K562 (cell line): ENCODE measurements around the gene CSF1. TPM values are rescaled to one million over a fixed set of nuclear protein-coding genes. Genes with fewer than 3 reads are reported as not detected.

Experiments used
- ATAC-seq: fragments of 200-7000 bp; cut with Tn5 transposase; 3 replicates; pipeline ENCODE4 v1.9.1; 2020; ENCODE audit warnings: moderate library complexity
- BruUV-seq: library from RNA; stranded (reverse); fragments of 400-500 nt; replicated peaks from 2 replicates; lab custom pipeline; 2021; lab: Mats Ljungman, UMichigan
- CTCF ChIA-PET: fragments of 300-600 bp; formaldehyde crosslinking; extraction: SDS; loops from one replicate; lab custom pipeline; 2021; ENCODE audit warnings: low intra/inter-chr PET ratio; lab: Yijun Ruan, JAX
- POLR2A ChIA-PET: fragments of 300-600, 350-650 bp; sonication (Branson Sonifier 250); formaldehyde crosslinking; extraction: SDS; loops from one replicate; lab custom pipeline; 2021; ENCODE audit warnings: antibody characterized with exemption, inconsistent platforms; lab: Yijun Ruan, JAX
- DNase-seq, 4 experiments: peaks; one replicate each; pipeline versions ENCODE4 v3.0.0 to v3.0.0-alpha.2; 2011 to 2018; ENCODE audit warnings: low spot score in 3 of 4, mixed read lengths in 3 of 4; ENCODE audit errors: extremely low read depth in 1 of 4
- FAIRE-seq: peaks from 2 replicates; lab custom pipeline; 2011; peaks lifted over from hg19 to GRCh38; lab: Jason Lieb, UNC
- H2AFZ ChIP-seq: 2 replicates; pipeline ENCODE4 v1.6.0; 2011; ENCODE audit warnings: low read depth, low read length, control low read depth, inconsistent platforms
- H3K27ac ChIP-seq: fragments of 200-600 bp; 3 replicates; pipeline ENCODE4 v1.8.0; 2011; ENCODE audit warnings: low read depth, mild to moderate bottlenecking, control low read depth, inconsistent platforms, low read length, moderate library complexity, mixed read lengths; ENCODE audit errors: extremely low read depth
- H3K27me3 ChIP-seq, 2 experiments: fragments of 300-600 bp in 1 of 2; 2 replicates in 1 of 2; 3 replicates in 1 of 2; pipeline versions ENCODE4 v1.6.0 to v1.8.0; 2011; ENCODE audit warnings: inconsistent platforms in 2 of 2, low read length in 2 of 2, mild to moderate bottlenecking in 1 of 2, mixed read lengths in 1 of 2, moderate library complexity in 1 of 2; ENCODE audit not compliant: control insufficient read depth in 2 of 2, insufficient read depth in 2 of 2
- H3K36me3 ChIP-seq: fragments of 300-600 bp; 3 replicates; pipeline ENCODE4 v1.8.0; 2011; ENCODE audit warnings: mild to moderate bottlenecking, low read length, inconsistent platforms; ENCODE audit not compliant: control insufficient read depth, insufficient read depth
- H3K4me1 ChIP-seq, 2 experiments: fragments of 200-600 bp in 1 of 2; replicated peaks in 1 of 2; 2 replicates in 1 of 2; 3 replicates in 1 of 2; pipeline versions ENCODE4 v1.5.1 to v1.8.0; 2011; ENCODE audit warnings: inconsistent platforms in 2 of 2, low read length in 2 of 2, mild to moderate bottlenecking in 1 of 2, mixed read lengths in 1 of 2, moderate library complexity in 1 of 2; ENCODE audit not compliant: control insufficient read depth in 2 of 2, insufficient read depth in 2 of 2
- H3K4me2 ChIP-seq: 2 replicates; pipeline ENCODE4 v1.6.1; 2011; ENCODE audit warnings: low read length, control low read depth, inconsistent platforms, mixed read lengths; ENCODE audit not compliant: insufficient read depth
- H3K4me3 ChIP-seq: fragments of 200-600 bp; sonication (generic), shearing (Covaris generic); 2 replicates; pipeline ENCODE4 v1.5.1; 2016; ENCODE audit warnings: control low read depth, inconsistent platforms
- H3K79me2 ChIP-seq: fragments of 200-600 bp; 3 replicates; pipeline ENCODE4 v1.8.0; 2011; ENCODE audit warnings: low read length, inconsistent platforms; ENCODE audit not compliant: control insufficient read depth, insufficient read depth
- H3K9ac ChIP-seq, 2 experiments: 2 replicates each; pipeline versions ENCODE4 v1.6.0 to v1.6.1; 2011; ENCODE audit warnings: low read depth in 2 of 2, low read length in 2 of 2, control low read depth in 1 of 2, inconsistent platforms in 1 of 2, mild to moderate bottlenecking in 1 of 2, mixed read lengths in 1 of 2; ENCODE audit not compliant: insufficient read depth in 1 of 2
- H3K9me1 ChIP-seq: one replicate; pipeline ENCODE4 v1.6.0; 2011; ENCODE audit warnings: inconsistent platforms, mild to moderate bottlenecking, low read length, moderate library complexity; ENCODE audit not compliant: control insufficient read depth, insufficient read depth
- H3K9me3 ChIP-seq: replicated peaks from 2 replicates; pipeline ENCODE4 v1.5.1; 2011; ENCODE audit warnings: low read depth, low read length, inconsistent platforms; ENCODE audit not compliant: control insufficient read depth, insufficient read depth
- H4K20me1 ChIP-seq: replicated peaks from 2 replicates; pipeline ENCODE4 v1.6.1; 2011; ENCODE audit warnings: low read length, inconsistent platforms, mixed read lengths; ENCODE audit not compliant: control insufficient read depth, insufficient read depth
- CEBPB ChIP-seq: fragments of 450-650 bp; IDR thresholded peaks from 2 replicates; pipeline ENCODE4 v1.6.1; 2016; ENCODE audit warnings: missing genetic modification characterization, missing compliant biosample characterization
- GATA2 ChIP-seq: sonication (generic); formaldehyde crosslinking; IDR thresholded peaks from 2 replicates; pipeline ENCODE4 v1.4.0; 2020; ENCODE audit warnings: mild to moderate bottlenecking, missing genetic modification reagents
- KDM4B ChIP-seq, 2 experiments: fragments of 450-650 bp in 1 of 2; sonication (generic) in 1 of 2; IDR thresholded peaks; 2 replicates each; pipeline ENCODE4 v1.6.1; 2016 to 2017; ENCODE audit warnings: borderline replicate concordance in 2 of 2, antibody characterized with exemption in 1 of 2, low read depth in 1 of 2, mild to moderate bottlenecking in 1 of 2
- SPI1 ChIP-seq: IDR thresholded peaks from 2 replicates; pipeline ENCODE4 v1.6.1; 2011; ENCODE audit warnings: low read depth, low read length, control low read depth, borderline replicate concordance
- ZNF324 ChIP-seq: fragments of 250-450 bp; sonication (Bioruptor Pico); IDR thresholded peaks from 2 replicates; pipeline ENCODE4 v1.4.0; 2020; ENCODE audit warnings: mild to moderate bottlenecking
- WGBS: fragments of 100-300 bp; shearing (Covaris generic); methylation state at CpG from one replicate; pipeline ENCODE4 v1.1.6; 2016; ENCODE audit warnings: low coverage, mixed read lengths; ENCODE audit not compliant: insufficient coverage; ENCODE audit errors: missing lambda C conversion rate; 5-methylcytosine and 5-hydroxymethylcytosine counted together
- in situ Hi-C: fragments of 300-500 bp; cut with MboI; formaldehyde crosslinking; loops from 4 replicates; pipeline ENCODE4 v1.15.0; 2018; ENCODE audit warnings: inconsistent platforms, mixed read lengths
- intact Hi-C: fragments of 100-400 bp; cut with micrococcal nuclease; formaldehyde crosslinking; loops from 2 replicates; pipeline ENCODE4 v1.14.2; 2022
- polyA plus RNA-seq, 8 experiments: library from polyadenylated mRNA; depleted of rRNA in 4 of 8; stranded (reverse) in 5 of 8; unstranded in 3 of 8; fragments of >200 nt; fragmentation: Nextera tagmentation in 2 of 8; fragmentation: Illumina TruSeq in 1 of 8; extraction: Ambion mirVana in 2 of 8; extraction: Trizol in 1 of 8; gene quantifications; 2 replicates each; pipeline versions ENCODE4 v1.2.1 to v1.2.3, GENCODE V29; 2011 to 2014; ENCODE audit warnings: inconsistent platforms in 1 of 8, missing spikeins in 1 of 8
- total RNA-seq, 7 experiments: library from RNA; depleted of rRNA in 6 of 7; stranded (reverse); fragments of >200 nt in 6 of 7; fragmentation: Illumina TruSeq in 2 of 7; extraction: Trizol in 2 of 7; gene quantifications; 2 replicates each; pipeline versions ENCODE4 v1.2.1 to v1.2.3, GENCODE V29; 2011 to 2021; ENCODE audit warnings: low replicate concordance in 1 of 7
- TF ChIP-seq, protein P1 (sequence below), 2 experiments: fragments of 450-650 bp; IDR thresholded peaks; 2 replicates each; pipeline ENCODE4 v1.6.1; 2018; ENCODE audit warnings: mild to moderate bottlenecking in 2 of 2, low read depth in 1 of 2; ENCODE audit not compliant: partially characterized antibody in 2 of 2

The CSF1 gene
- total and polyA plus RNA-seq, 9 of the 15 experiments (the other 6 are each of a cell fraction or from before 2014, with no cell fraction given): 0.18 to 11.8 (median 2.8) TPM

- ATAC-seq (no peak; the same call in 2 of the 3 replicates), DNase-seq (no peak), FAIRE-seq (no peak)
- Histone ChIP-seq H3K79me2 (no peaks in the 10 kb centered on the region), H3K4me2 (no peak overlapping the region), H3K9me3 (peaks cover 4% of the 10 kb centered on the region), H4K20me1 (no peaks in the 10 kb centered on the region), H2AFZ (peak overlapping the region; percentile 83), H3K36me3 (no peaks in the 10 kb centered on the region), H3K4me3 (no peak overlapping the region), H3K4me1 (peaks cover 3 to 4% of the 10 kb centered on the region in 2 experiments; a peak in 3 of 5 replicates), H3K9ac (no peak overlapping the region), H3K9me1 (no peaks in the 10 kb centered on the region), H3K27me3 (no peaks in the 10 kb centered on the region), H3K27ac (no peak overlapping the region)
- in situ Hi-C loops: no loop called here
- peak; percentile 70; the same call in 1 of the 2 replicates for TF ChIP-seq SPI1
- no peak for TF ChIP-seq GATA2 (CRISPR knock-in tag)
- ChIA-PET POLR2A (interaction anchor here (1.0 to 1.3 kb wide), 3 partner anchors 13 to 32 kb away, joined by 3 read pairs; no protein-coding TSS in a partner anchor), CTCF (no interaction called here)
- intact Hi-C loops: no loop called here
- BruUV-seq: no TSS peak
- 43% methylated on average over 10 of the region's 10 CpGs for WGBS
Measured at GRCh38 chr1:109947582-109948284, 37.1 kb downstream of the CSF1 start.

DNA sequence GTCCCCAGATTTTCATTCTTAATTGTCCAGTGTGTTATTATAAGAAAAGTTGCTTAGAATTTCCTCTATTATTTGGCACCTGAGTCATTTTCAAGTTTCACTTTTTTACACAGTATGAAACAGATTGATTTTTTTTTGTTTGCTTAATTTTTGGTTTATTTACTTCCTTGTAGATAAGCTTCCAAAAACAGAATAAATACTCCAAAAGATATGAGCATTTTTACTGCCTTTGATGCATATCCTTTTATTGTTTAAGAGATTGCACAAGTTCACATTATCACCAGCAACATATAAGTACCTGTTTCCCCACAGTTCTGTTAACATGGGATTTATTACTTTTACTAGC lies 37.6 kb downstream of the CSF1 start:
- H3K27ac ChIP-seq: no peak overlapping the region
- in situ Hi-C loops: no loop called here
- FAIRE-seq (no peak), DNase-seq (no peak), ATAC-seq (no peak)
- POLR2A ChIA-PET: interaction anchor here (1.0 to 1.3 kb wide), 3 partner anchors 10 to 29 kb away, joined by 3 to 4 read pairs (median 3); no protein-coding TSS in a partner anchor
- no peaks in the 10 kb centered on the region for H3K9me1 ChIP-seq
- 0 out of 2 replicates have a peak, but pooled peaks have one; percentile 28 for TF ChIP-seq CEBPB
- TF ChIP-seq KDM4B (IDR thresholded peaks at IDR 0.05; ENCODE audit: borderline replicate concordance in 2 of 2, low read depth in 1 of 2): no peak
- TF ChIP-seq, protein P1, sequence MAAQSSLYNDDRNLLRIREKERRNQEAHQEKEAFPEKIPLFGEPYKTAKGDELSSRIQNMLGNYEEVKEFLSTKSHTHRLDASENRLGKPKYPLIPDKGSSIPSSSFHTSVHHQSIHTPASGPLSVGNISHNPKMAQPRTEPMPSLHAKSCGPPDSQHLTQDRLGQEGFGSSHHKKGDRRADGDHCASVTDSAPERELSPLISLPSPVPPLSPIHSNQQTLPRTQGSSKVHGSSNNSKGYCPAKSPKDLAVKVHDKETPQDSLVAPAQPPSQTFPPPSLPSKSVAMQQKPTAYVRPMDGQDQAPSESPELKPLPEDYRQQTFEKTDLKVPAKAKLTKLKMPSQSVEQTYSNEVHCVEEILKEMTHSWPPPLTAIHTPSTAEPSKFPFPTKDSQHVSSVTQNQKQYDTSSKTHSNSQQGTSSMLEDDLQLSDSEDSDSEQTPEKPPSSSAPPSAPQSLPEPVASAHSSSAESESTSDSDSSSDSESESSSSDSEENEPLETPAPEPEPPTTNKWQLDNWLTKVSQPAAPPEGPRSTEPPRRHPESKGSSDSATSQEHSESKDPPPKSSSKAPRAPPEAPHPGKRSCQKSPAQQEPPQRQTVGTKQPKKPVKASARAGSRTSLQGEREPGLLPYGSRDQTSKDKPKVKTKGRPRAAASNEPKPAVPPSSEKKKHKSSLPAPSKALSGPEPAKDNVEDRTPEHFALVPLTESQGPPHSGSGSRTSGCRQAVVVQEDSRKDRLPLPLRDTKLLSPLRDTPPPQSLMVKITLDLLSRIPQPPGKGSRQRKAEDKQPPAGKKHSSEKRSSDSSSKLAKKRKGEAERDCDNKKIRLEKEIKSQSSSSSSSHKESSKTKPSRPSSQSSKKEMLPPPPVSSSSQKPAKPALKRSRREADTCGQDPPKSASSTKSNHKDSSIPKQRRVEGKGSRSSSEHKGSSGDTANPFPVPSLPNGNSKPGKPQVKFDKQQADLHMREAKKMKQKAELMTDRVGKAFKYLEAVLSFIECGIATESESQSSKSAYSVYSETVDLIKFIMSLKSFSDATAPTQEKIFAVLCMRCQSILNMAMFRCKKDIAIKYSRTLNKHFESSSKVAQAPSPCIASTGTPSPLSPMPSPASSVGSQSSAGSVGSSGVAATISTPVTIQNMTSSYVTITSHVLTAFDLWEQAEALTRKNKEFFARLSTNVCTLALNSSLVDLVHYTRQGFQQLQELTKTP (IDR thresholded peaks at IDR 0.05; ENCODE audit: low read depth in 1 of 2, partially characterized antibody in 2 of 2): no peak
- TF ChIP-seq ZNF324 (CRISPR knock-in tag): no peak
- H3K9me3 ChIP-seq: peaks cover 4% of the 10 kb centered on the region
- CTCF ChIA-PET: no interaction called here
- no peak overlapping the region for H2AFZ ChIP-seq
- intact Hi-C loops: no loop called here
- no peak overlapping the region for H3K9ac ChIP-seq
- BruUV-seq: no TSS peak
- H4K20me1 ChIP-seq: no peaks in the 10 kb centered on the region
- no peaks in the 10 kb centered on the region for H3K4me1 ChIP-seq
- H3K79me2 ChIP-seq: no peaks in the 10 kb centered on the region
- no peaks in the 10 kb centered on the region for H3K36me3 ChIP-seq
- no peak overlapping the region for H3K4me2 ChIP-seq
- H3K27me3 ChIP-seq: no peaks in the 10 kb centered on the region
- no peak overlapping the region for H3K4me3 ChIP-seq
